HUES6 (cell line): Measurements from ENCODE around the gene ATRN.
"Not testable (repeated sequence)": the region's sequence is repeated elsewhere in the genome, so short reads cannot be mapped to it uniquely, and the experiment has no call there.

Experiments used
- H3K27ac ChIP-seq: 2 replicates; pipeline ENCODE4 v1.7.0; 2013; ENCODE audit warnings: low read depth, mild to moderate bottlenecking, low read length, inconsistent platforms
- H3K27me3 ChIP-seq: 2 replicates; pipeline ENCODE4 v1.6.1; 2013; ENCODE audit warnings: low read length; ENCODE audit not compliant: control insufficient read depth, insufficient read depth
- H3K36me3 ChIP-seq: 2 replicates; pipeline ENCODE4 v1.6.1; 2013; ENCODE audit warnings: low read length; ENCODE audit not compliant: control insufficient read depth, insufficient read depth
- H3K4me1 ChIP-seq: 2 replicates; pipeline ENCODE4 v1.6.1; 2013; ENCODE audit warnings: low read length; ENCODE audit not compliant: control insufficient read depth, insufficient read depth
- H3K4me3 ChIP-seq: 2 replicates; pipeline ENCODE4 v1.5.1; 2013; ENCODE audit warnings: low read depth, low read length
- H3K9ac ChIP-seq: one replicate; pipeline ENCODE4 v1.6.1; 2013; ENCODE audit warnings: mild to moderate bottlenecking, low read length
- H3K9me3 ChIP-seq: 2 replicates; pipeline ENCODE4 v1.6.1; 2013; ENCODE audit warnings: low read depth, low read length; ENCODE audit not compliant: control insufficient read depth, insufficient read depth

Gene ATRN

DNA sequence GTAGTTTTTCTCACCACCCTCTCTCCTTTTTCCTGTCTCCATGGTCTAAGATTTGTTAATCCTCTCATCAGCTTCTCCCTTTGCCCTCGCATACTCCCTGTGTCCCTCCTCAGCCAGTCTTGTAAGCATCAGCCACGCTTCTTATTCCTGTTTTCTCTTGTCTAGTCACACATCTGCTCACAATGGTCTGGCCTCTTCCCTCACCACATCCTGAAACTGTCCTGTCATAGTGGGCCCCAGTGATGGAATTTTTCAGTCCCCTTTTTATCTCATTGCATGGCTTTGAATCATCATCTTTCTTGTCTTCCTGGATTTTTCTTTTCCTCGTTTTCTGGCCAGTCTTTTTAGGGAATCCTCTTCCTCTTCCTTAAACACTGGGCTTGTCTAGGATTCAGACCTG is 135.2 kb downstream of the ATRN start:
- no peak overlapping the region for H3K9ac ChIP-seq

DNA sequence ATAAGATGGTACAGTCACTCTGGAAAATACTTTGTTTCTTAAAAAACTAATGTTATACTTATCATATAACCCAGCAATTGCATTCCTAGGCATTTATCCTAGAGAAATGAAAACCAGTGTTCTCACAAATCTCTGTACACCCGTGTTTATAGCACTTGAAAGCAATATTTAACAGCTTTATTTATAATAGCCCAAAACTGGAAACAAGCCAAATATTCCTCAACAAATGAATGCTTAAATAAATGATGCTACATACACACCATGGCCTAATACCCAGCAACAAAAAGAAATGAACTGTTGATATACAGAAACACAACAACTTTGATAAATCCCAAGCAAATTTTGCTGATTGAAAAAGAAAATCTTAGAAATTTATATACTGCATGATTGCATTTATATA is 141.1 kb downstream of the ATRN start:
- Histone ChIP-seq H3K27ac (no peak overlapping the region), H3K36me3 (no peaks in the 10 kb centered on the region), H3K4me1 (peaks cover 5% of the 10 kb centered on the region), H3K4me3 (no peak overlapping the region), H3K9me3 (no peaks in the 10 kb centered on the region), H3K27me3 (no peaks in the 10 kb centered on the region), H3K9ac (no peak overlapping the region)

More for the DNA sequence above, 135.2 kb downstream of the ATRN start:
- Histone ChIP-seq H3K36me3 (no peaks in the 10 kb centered on the region), H3K27ac (no peak overlapping the region), H3K9me3 (no peaks in the 10 kb centered on the region), H3K4me3 (no peak overlapping the region), H3K27me3 (no peaks in the 10 kb centered on the region), H3K4me1 (no peaks in the 10 kb centered on the region)

DNA sequence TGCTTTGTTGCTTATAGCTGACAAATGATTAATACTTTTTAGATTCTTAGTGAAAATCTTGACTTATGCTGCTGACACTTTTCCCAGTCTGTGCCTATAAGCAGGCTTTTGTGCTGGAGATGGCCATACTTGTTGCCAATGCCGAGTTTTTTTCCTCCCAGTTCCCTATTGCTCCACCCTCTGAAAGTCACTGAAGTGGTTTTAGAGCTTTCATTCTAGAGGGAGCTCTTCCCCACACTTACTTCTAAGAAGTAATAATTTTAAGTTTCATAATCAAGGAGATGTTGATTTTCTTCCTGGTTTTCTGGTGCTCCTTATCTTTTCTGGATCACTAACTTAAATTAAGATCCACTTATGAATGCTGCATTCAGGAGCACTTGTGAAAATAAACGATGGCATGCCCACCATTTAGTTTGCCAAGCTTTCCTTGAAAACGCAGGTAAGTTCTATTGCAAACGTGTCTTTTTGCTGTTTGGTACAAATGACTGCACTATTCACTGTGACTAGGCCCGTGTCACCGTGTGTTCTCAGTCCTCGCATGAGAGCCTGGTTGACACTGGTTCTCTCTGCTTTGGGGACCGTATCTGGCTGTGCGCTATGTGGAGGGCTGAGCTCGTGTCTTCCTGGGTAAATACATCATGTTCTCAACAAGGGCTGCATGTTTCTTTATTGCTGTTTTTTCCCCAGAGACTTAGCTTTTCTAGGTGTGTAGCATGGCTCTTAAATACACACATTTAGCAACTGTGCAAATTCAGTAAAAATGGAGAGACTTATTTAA is 142.2 kb downstream of the ATRN start:
- Histone ChIP-seq H3K4me1 (peaks cover 5% of the 10 kb centered on the region), H3K36me3 (no peaks in the 10 kb centered on the region), H3K27me3 (no peaks in the 10 kb centered on the region), H3K9ac (no peak overlapping the region), H3K27ac (no peak overlapping the region), H3K4me3 (no peak overlapping the region), H3K9me3 (no peaks in the 10 kb centered on the region)

DNA sequence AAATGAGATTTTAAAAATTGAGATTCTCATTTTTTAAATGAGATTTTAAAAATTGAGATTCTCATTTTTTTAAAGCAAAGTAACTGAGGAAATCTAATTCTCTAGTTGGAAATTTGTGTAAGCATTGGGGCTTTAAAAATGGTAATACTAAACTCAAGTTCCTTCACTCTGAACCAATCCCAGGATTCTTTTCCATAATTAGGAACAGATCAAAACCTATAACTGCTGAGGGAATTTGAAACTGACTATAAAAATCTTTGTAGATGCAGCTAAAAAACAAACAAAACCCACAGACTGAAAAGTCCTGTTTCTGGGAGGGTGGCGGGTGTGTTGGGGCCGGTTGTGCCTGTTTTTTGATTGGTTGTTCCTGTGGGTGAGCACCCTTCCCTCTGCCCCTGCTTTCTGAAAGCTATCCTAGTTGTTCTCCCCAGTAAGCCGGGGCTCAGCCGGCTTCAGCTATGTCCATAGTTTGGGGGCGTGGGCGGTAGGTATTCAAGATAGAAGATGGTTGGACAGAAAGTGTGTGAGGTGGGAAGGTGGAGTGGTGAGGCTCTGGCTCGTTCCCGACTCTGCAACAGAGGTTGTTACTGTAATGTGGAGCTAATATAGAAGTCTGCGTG is 143.1 kb downstream of the ATRN start:
- Histone ChIP-seq H3K4me1 (peaks cover 5% of the 10 kb centered on the region), H3K4me3 (no peak overlapping the region), H3K36me3 (no peaks in the 10 kb centered on the region), H3K27me3 (no peaks in the 10 kb centered on the region), H3K27ac (no peak overlapping the region), H3K9me3 (no peaks in the 10 kb centered on the region), H3K9ac (no peak overlapping the region)

DNA sequence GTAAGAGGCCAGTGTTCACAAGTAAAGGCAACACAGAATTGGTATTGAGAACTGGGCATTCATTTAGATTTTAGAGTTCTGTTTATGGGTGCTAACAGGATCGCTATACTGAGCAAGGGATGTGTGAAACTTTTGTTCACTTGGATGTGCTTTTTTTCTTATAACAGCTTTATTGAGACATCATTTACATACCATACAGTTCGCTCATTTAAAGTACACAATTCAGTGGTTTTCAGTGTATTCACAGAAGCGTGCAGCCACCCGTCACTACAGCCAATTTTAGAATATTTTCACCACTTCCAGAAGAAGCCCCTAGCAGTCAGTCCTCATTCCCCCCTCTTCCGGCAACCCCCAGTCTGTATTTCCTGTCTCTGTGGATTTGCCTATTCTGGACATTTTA is 143.6 kb downstream of the ATRN start:
- H3K27ac ChIP-seq = no peak overlapping the region
- peaks cover 5% of the 10 kb centered on the region for H3K4me1 ChIP-seq
- no peak overlapping the region for H3K9ac ChIP-seq
- no peak overlapping the region for H3K4me3 ChIP-seq
- H3K27me3 ChIP-seq = no peaks in the 10 kb centered on the region
- H3K36me3 ChIP-seq = no peaks in the 10 kb centered on the region
- no peaks in the 10 kb centered on the region for H3K9me3 ChIP-seq

DNA sequence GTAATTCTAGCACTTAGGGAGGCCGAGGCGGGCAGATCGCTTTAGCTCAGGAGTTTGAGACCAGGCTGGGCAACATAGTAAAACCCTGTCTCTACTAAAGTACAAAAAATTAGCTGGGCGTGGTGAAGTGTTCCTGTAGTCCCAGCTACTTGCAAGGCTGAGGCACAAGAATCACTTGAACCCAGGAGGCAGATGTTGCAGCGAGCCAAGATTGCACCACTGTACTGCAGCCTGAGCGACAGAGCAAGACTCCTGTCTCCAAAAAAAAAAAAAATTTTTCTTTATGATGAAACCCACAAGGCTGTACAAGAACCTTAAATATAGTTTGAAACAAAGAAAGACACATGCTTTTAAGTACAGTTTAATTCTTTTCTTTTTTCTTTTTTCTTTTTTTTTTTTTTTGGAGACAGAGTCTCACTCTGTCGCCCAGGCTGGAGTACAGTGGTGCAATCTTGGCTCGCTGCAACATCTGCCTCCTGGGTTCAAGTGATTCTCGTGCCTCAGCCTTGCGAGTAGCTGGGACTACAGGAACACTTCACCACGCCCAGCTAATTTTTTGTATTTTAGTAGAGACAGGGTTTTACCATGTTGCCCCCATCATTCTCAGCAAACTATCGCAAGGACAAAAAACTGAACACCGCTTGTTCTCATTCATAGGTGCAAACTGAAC is 144.5 kb downstream of the ATRN start:
- not testable (repeated sequence) for H3K9me3 ChIP-seq, H3K36me3 ChIP-seq, H3K9ac ChIP-seq, H3K27me3 ChIP-seq, H3K4me3 ChIP-seq, H3K27ac ChIP-seq, H3K4me1 ChIP-seq

DNA sequence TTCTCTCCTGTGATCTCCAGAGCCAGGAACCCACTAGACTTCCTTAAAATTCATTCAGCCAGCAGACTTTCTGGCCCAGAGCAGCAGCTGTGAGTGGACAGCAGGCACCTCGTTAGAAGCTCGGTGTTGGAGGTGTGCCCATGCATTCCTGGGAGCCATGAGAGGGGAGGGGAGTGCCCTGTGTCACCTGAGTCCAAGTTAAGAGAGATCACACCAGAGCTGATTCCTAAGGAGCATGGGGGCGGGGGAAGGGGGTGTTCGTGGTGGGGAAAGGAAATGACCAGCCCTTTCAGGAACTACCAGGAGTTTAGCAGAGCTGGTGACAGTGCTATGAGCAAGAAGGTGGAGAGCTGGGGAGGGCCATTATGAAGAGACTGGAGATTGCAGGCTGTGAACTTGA is 145.4 kb downstream of the ATRN start:
- H3K9me3 ChIP-seq = no peaks in the 10 kb centered on the region
- no peaks in the 10 kb centered on the region for H3K27me3 ChIP-seq
- H3K27ac ChIP-seq = no peak overlapping the region
- H3K9ac ChIP-seq = no peak overlapping the region
- H3K4me1 ChIP-seq = peaks cover 5% of the 10 kb centered on the region
- no peak overlapping the region for H3K4me3 ChIP-seq
- no peaks in the 10 kb centered on the region for H3K36me3 ChIP-seq

DNA sequence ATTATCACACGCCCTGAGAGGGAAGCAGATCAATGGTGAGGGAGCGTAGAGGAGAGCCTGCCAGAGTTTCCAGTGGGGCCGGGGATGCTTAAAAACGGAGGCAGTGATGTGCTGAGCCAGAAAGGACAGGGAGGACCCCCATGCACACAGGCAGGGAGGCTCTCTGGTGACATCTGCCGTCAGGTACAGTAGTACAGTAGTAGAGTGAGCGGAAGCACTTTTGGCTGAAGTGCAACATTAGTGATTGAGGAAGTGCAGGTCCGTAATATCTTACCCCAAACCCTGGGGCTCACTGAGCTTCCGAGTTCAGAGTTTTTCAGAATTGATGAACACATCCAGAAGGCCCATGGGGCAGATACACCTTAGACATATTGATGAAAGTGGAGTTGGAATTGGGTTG is 150.3 kb downstream of the ATRN start:
- Histone ChIP-seq H3K9ac (no peak overlapping the region), H3K4me3 (no peak overlapping the region), H3K36me3 (no peaks in the 10 kb centered on the region), H3K9me3 (no peaks in the 10 kb centered on the region), H3K4me1 (peaks cover under 1% of the 10 kb centered on the region), H3K27ac (no peak overlapping the region), H3K27me3 (no peaks in the 10 kb centered on the region)

DNA sequence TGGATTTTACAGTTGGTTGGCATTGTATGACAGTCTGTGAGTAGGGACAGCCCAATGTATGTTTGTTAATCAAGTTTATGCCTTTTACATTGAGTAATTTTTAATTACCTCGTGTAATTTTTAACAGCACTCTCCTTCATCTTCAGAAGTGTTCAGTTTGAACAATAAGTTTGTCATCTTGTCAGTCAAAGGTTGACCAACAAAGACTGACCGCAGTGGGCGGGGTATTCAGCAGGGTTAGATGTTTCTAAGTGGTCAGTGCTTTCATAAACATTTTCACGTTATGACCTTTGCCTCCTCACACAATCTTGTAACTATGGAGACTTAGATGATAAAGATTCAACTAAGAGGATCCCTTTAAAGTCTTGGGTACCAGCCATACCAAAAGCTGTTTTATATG is 151.6 kb downstream of the ATRN start:
- Histone ChIP-seq H3K4me3 (no peak overlapping the region), H3K9me3 (no peaks in the 10 kb centered on the region), H3K27me3 (no peaks in the 10 kb centered on the region), H3K4me1 (no peaks in the 10 kb centered on the region; the same call in 1 of the 2 replicates), H3K36me3 (no peaks in the 10 kb centered on the region), H3K27ac (no peak overlapping the region), H3K9ac (no peak overlapping the region)

DNA sequence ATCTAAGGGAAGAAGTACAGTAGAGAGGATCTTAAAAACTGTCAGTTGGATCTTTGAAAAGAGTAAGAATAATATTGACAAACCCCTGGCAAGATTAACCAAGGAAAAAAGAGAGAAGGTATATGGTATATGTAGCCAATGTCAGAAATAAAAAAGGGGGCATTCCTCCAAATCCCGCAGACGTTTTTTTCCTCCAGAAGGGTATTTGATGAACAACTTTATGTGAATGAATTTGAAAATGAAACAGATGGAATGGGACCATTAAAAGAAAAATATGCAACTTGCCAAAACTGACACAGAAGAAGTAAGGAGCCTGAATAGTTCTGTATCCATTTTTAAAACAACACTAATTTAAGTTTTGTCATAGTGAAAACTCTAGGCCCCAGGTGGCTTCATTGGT is 156.7 kb downstream of the ATRN start:
- Histone ChIP-seq H3K27me3 (no peaks in the 10 kb centered on the region), H3K9me3 (no peaks in the 10 kb centered on the region), H3K27ac (no peak overlapping the region), H3K36me3 (no peaks in the 10 kb centered on the region), H3K4me1 (peaks cover 10% of the 10 kb centered on the region), H3K9ac (no peak overlapping the region), H3K4me3 (no peak overlapping the region)
